Measurements from ENCODE around the gene TBX18. TPM values are rescaled to one million over a fixed set of nuclear protein-coding genes. Genes with fewer than 3 reads are reported as not detected.

The TBX18 gene
- total RNA-seq, 1 donor from 2014 or later = 5.5 TPM

DNA sequence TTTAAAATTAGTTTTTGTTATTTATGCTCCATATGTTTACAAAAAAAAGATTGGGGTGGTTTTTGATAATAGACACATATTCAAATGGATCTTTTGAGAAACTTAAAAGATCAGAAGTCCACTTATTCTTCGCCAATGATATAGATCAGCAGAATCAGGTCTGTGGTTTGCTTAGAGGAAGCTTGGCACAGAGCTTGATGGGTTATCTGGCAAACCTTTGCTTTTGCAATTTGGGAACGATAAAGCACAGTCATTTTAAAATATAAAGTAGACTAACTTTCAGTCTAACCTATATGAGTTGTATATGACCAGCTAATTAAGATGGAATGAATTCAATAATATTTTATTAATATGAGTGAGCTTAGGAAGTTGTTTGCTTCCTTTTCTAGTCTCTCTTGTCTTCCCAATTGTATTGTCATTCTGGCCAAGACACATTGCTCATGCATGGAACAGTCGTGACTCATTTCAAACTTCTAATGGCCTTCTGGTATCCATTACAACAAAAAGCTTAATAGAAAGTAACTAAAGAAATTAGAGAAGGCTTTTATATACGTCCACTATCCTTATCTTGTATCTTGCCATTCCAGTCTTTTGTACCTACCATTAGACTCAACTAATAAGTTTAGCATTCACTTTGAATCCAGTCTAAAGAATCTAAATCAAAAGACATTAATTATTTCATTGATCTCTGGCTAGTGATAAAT is 118.7 kb downstream of the TBX18 start:
- DNase-seq (no peak), ATAC-seq (ENCODE audit: poor library complexity) (no peak)
- intact Hi-C loops (cut with DNase I) = no loop called here

DNA sequence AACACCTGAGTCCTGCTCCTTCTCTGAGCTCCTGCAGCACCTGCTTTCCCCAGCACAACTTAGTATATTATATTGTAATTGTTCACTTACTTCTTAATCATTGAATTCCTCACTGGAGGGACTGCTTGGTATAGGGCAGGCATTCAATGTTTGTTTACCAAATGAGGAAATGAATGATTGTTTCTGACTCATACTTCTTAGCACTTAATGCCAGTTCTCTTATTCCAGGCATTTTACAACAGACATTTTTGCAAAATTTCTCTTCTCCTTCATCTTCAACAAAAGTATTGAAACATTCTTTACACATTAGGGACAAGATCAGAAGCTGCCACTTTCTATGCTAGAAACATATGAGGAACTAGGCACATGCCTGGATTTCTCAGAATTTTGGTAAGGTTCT is 119.4 kb downstream of the TBX18 start:
- DNase-seq (no peak), ATAC-seq (ENCODE audit: poor library complexity) (no peak)
- intact Hi-C loops (cut with DNase I) = no loop called here

DNA sequence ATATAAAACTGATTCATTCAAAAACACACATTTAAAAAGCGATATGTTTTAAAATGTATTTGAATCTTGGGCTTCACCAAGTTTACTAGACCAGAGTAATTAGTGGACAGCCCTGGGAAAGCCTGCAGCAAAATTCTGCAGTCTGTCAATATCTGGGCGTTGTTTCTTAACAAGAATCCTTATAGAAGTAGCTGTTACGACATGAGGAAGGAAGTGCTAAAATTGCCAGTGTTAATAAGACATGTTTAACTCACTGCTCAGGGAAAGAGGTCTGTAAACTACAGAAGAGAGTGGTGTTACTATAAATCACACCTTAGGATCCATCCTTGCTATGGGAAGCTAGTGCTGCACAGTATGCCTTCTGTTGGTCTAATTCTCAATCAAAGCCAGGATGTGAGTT is 120.6 kb downstream of the TBX18 start:
- no peak for DNase-seq
- intact Hi-C loops (cut with DNase I) = no loop called here
- ATAC-seq (ENCODE audit: poor library complexity) = no peak

DNA sequence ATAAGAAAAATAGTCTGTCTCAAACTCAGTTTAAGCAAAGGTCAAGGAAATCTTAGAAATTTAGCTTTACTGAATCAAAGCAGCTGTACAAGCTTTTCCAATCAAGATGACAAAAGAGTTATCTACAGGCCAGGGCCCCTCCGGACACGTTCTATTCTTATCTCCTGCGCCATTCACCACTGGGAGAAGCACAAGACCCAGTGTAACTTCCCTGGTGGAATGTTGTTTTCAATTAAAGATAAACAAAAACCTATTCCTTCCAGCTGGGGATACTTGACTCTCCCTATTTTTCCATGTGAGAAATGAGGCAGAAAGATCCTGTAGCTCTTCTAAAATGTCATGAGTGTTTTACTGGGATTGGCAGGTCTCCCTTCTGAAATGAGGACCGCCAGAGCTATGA is 123.3 kb downstream of the TBX18 start:
- intact Hi-C loops (cut with DNase I) = no loop called here
- ATAC-seq (ENCODE audit: poor library complexity) (peak; percentile 77), DNase-seq (no peak)

DNA sequence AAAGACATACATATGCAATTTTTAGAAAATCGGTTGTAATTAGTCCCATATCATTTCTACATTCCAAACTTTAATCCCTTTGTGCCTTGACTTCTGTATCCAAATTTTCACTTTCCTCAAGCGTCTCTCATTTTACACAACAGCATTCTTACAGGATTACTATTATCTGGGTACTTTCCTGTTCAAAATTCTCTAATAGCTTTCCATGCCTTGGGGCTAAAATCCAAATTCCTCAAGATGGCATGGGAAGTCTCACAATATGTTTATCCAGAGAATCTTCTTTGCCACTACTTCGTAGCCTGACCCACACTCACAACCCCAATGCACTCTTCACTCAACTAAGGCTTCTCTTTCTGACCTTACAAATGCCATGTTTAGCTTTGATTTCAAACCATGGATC is 125.0 kb downstream of the TBX18 start:
- DNase-seq (no peak), ATAC-seq (ENCODE audit: poor library complexity) (no peak)
- intact Hi-C loops (cut with DNase I) = no loop called here

DNA sequence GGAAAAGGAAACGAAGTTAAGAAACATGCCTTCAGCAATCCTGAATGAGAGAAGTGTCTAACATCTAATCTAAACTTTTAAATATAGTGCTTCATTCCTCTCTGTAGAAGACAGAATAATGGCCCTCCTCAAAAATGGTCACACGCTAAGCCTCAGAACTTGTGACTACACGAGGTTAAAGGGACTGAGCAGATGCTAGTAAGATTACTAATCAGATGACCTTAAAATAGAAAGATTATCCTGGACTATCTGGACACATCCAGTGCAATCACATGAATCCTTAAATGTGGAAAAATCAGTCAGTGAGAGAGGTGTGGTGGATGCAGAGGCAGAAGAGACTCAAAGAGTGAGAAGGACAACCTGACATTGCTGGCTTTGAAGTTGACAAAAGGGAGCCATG is 126.1 kb downstream of the TBX18 start:
- ATAC-seq (ENCODE audit: poor library complexity) (no peak), DNase-seq (no peak)
- intact Hi-C loops (cut with DNase I) = no loop called here

All from Right ventricle myocardium superior (tissue), 1 donor.